Activated CD4-positive, alpha-beta T cell treated with anti-CD3 and anti-CD28 coated beads for 1 hour (primary cell): ENCODE results near the gene SLC22A16.
"Not testable (repeated sequence)": the region's sequence is repeated elsewhere in the genome, so short reads cannot be mapped to it uniquely, and the experiment has no call there.

Experiments used
- DNase-seq: peaks from one replicate; pipeline ENCODE4 v3.0.0-alpha.2; 2020

Gene SLC22A16

GRCh38 chr6:110476046-110476849, at the start of gene SLC22A16:
SLC22A16 (minus strand) TSS chr6:110476613; CDS start chr6:110476574, 39 bp downstream.
- no peak for DNase-seq

GRCh38 chr6:110525001-110525400, 48.6 kb upstream of the SLC22A16 start:
- no peak for DNase-seq

GRCh38 chr6:110524305-110524704, 47.9 kb upstream of the SLC22A16 start:
- no peak for DNase-seq

GRCh38 chr6:110523451-110524021, 47.1 kb upstream of the SLC22A16 start:
- DNase-seq = no peak

- no peak for DNase-seq
Measured at GRCh38 chr6:110522427-110522826, 46.0 kb upstream of the SLC22A16 start.

- no peak for DNase-seq
Measured at GRCh38 chr6:110520992-110521543, 44.7 kb upstream of the SLC22A16 start.

- DNase-seq = no peak
Measured at GRCh38 chr6:110520209-110520965, 44.0 kb upstream of the SLC22A16 start.

- DNase-seq = no peak
Measured at GRCh38 chr6:110517601-110518281, 41.3 kb upstream of the SLC22A16 start.

GRCh38 chr6:110517034-110517433, 40.6 kb upstream of the SLC22A16 start:
- DNase-seq = no peak

- no peak for DNase-seq
Measured at GRCh38 chr6:110514818-110515217, 38.4 kb upstream of the SLC22A16 start.

- DNase-seq = no peak
Measured at GRCh38 chr6:110512991-110513390, 36.6 kb upstream of the SLC22A16 start.

GRCh38 chr6:110512549-110512948, 36.1 kb upstream of the SLC22A16 start:
- DNase-seq = not testable (repeated sequence)

GRCh38 chr6:110511401-110511800, 35.0 kb upstream of the SLC22A16 start:
- DNase-seq = no peak

GRCh38 chr6:110509617-110510241, 33.3 kb upstream of the SLC22A16 start:
- DNase-seq = no peak

GRCh38 chr6:110504891-110505290, 28.5 kb upstream of the SLC22A16 start:
- DNase-seq = not testable (repeated sequence)

- no peak for DNase-seq
Measured at GRCh38 chr6:110495949-110496348, 19.5 kb upstream of the SLC22A16 start.

GRCh38 chr6:110493253-110493800, 16.9 kb upstream of the SLC22A16 start:
- DNase-seq = no peak

GRCh38 chr6:110492584-110492983, 16.2 kb upstream of the SLC22A16 start:
- DNase-seq = no peak

- no peak for DNase-seq
Measured at GRCh38 chr6:110491644-110492317, 15.4 kb upstream of the SLC22A16 start.

GRCh38 chr6:110491299-110491643, 14.9 kb upstream of the SLC22A16 start:
- no peak for DNase-seq

- no peak for DNase-seq
Measured at GRCh38 chr6:110490110-110490509, 13.7 kb upstream of the SLC22A16 start.
